M059J (cell line): ENCODE data around the gene KIRREL3. TPM values are rescaled to one million over a fixed set of nuclear protein-coding genes. Genes with fewer than 3 reads are reported as not detected.

Source experiments
- DNase-seq: peaks from one replicate; pipeline ENCODE4 v3.0.0-alpha.2; 2012; ENCODE audit warnings: low read depth
- total RNA-seq: library from RNA; depleted of rRNA; stranded (reverse); fragments of >200 nt; shearing (Covaris generic); gene quantifications from 2 replicates; pipeline ENCODE4 v1.2.3, GENCODE V29; 2014

The KIRREL3 gene
- total RNA-seq, 1 experiment from 2014 or later: 9.8 TPM

GRCh38 chr11:126997641-126998040, 2.9 kb downstream of the KIRREL3 start:
- DNase-seq: no peak

- DNase-seq: peak; percentile 74
Observed at GRCh38 chr11:126997196-126997595, 3.4 kb downstream of the KIRREL3 start.

DNA sequence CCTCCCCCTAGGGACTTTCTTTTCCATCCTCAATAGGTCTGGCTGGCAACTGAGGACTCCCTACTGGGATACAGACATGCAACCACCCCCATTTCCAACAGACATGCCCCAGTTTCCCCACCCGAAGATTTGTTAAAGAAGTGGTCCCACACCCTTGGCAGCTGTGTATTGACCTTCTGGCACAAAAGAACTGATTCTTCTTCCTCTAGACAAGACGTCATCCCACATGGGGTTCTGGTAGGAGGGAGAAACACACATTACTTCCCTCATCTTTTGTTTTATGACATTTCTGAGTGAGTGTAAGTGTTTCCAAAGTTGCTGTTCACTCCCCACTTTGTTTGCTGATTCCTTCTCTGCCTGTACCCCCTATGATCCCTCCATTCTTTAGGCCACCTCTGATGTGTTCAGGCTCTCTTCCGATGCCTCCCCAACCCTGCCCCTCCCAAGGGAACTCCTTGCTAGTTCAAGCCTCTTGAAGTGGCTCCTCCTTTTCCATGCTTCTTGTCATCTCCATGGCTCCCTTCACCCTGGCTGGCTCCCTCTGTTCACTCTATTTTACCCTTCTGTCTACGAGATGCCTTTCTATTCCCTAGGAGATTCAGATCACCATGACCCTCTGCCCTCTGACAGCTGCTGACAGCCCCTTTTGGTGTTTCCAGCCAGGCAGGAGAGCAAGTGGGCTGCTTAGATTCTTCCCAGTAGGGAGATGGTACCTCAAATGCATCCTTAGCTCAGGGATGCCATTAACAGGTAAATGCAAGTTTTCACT, 4.3 kb downstream of the KIRREL3 start:
- no peak for DNase-seq

DNA sequence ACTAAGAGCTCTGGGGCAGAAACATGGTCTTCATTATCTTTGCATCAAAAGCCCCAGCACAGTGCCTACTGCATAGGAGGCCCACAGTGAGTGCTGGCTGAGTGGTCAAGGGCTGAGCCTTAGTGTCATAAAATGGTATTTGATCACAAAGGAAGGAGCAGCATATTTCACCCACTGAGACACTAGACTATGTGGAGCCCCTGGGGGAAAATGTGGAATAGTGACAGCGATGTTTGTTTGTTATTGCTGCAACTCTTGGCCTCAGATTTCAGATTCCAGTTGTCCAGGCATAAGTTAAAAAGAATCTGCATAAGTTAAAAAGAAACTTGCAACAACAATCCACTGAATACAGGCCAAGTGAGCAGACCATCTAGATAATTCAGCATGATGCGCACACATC, 7.0 kb downstream of the KIRREL3 start:
- peak; percentile 93 for DNase-seq

DNA sequence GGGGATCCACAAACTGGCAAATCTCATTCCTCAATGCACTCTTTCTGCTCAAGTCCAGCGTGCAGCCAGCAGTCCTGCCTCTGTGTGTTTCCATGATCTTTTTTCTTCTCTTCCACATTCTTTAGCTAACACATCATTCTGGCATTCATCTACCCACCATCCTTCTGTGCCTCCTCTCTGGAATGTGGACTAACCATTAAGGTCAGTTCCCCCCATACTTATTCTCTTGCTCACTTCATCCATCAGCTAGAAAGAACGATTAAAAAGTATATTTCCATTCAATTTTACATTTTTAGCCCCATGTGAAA, 7.8 kb downstream of the KIRREL3 start:
- DNase-seq: peak; percentile 93

DNA sequence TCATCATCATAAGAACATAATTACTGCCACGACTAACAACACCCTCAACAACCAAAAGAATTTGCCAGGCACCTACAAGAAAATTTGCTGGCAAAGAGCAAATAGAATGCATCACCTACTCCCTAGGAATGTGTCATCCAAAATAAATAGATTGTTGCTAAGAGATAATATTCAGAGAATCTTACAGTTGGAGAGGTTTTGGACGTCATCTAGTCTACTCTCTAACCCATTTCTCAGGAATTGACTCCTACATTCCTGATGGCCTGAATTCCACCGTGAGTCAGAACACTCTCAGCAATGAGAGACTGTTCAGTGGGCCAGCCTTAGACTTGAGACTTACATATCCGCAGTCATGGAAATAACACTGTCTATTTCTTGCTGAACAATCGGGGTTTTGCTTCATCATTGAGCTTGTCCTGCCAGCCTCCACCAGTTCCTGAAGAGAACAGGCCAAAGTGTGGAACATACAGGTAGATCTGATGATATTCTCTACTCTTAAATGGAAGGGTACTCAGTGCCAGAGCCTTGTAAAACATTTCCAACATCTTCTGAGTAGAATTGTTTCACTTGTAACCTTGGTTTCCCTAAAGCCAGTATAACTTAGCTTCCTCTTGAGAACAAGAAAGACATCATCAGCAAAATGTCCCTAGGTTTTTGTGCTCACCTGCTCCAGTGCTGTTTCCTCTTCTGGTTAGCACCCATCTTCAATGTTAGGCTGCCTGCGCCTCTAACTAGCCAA, 8.3 kb downstream of the KIRREL3 start:
- DNase-seq: peak; percentile 99

DNA sequence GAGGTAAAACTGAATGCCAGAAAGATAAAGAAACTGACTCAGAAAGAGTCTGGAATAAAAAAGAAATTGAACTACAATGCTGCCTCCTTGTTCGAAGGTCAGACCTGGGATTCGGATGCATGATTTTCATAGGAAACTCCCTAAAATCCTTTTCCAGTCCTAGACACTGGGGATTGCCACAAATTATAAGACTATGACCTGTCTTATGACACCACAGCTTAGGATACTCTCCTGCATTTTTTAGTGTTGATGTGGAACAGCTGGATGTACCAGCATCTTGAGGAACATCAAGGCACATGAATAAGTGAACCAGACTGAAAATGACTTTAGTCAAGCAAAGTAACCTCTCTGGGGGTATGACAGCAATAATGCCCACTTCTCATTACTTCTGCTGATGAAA, 9.0 kb downstream of the KIRREL3 start:
- peak; percentile 75 for DNase-seq

DNA sequence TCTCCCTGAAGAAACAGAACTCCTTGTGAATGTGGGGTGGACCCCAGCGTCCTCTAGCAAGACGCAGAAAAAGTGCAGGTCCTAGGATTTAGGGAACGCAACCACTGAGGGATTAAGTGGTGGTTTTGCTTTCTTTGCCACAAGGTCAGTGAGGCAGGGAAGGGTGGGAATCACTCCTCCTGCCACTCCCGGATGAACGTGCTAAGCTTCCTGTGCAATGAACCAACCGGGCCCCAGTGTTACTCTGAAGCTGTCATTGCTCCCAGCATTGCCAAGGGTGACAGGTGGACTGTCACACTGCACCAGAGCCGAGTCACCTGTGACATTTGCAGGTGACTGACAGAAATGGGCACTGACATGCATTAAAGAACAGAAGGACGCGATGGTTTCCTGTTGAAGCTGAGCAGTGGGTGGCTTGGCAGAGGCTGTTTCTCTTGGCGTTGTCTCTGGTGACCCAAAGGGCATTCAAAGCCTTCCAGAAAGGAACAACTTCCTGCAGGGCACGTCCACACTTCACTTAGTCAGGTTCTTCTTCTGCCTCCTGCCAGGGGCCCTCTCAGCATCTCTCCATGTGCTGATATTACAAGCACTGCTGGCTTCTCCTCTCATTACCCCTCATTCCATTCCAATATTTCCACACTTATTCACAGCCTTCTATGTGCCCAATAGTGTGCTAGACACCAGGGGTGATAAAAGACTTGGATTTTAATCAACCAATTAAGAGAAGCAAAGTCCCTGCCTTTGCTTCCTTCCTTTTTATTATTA, 9.7 kb downstream of the KIRREL3 start:
- peak; percentile 71 for DNase-seq

DNA sequence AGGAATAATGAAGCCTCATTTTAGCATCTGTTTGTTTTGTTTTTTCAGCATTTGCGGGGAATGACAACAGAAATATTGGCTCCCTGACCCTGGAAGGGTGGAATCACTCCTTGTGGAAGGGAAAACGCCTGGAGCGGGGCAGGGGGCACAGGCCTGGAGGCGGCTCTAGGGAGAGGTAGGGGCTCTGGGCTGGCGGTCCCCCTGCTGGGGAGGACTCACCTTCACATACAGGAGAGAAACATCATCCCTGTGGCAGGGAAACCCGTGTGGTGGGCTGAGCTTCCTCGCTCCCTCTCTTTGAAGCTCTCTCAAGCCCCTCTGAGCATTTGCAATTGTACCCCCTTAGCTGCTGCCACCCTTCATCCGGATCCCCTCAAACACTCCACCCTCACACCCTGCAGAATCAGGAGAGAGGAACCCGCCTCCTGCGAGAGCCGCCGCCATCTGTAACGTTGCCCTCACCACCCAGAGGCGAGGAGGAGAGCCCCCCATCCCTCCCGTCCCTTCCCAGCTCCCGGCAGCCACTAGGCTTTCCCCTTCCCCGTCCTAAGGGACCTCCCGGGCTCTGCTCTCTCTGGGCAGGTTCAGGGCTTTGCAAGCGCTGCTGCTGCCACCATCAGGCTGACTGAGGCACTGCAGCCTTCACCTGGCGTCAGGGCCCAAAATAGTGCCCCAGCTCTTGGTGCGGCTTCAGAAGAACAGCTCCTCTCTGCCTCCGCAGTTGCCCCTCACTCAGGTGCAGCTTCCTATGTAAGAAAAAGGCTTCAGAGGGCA, 10.4 kb downstream of the KIRREL3 start:
- peak; percentile 79 for DNase-seq

GRCh38 chr11:126988655-126989054, 11.9 kb downstream of the KIRREL3 start:
- no peak for DNase-seq

DNA sequence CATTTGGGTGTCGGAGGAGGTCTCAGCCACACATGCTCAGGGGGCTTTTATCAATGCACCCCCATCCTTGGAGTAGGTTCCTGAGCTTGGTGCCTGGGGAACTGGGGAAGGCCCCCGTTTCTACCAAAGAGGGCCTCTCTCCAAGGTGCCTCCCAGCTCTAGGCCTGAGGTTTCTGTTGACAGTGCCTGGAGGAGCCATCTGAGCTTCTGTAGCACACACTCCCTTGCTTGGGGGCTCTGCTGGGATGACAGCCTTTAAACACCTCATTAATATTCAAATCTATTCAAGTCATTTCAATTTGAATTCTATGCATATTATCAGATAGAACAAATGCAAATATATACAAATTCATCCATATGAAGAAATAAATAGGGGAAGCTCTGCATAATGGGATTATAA, 18.9 kb downstream of the KIRREL3 start:
- no peak for DNase-seq

- no peak for DNase-seq
Observed at GRCh38 chr11:126978911-126979310, 21.7 kb downstream of the KIRREL3 start.

DNA sequence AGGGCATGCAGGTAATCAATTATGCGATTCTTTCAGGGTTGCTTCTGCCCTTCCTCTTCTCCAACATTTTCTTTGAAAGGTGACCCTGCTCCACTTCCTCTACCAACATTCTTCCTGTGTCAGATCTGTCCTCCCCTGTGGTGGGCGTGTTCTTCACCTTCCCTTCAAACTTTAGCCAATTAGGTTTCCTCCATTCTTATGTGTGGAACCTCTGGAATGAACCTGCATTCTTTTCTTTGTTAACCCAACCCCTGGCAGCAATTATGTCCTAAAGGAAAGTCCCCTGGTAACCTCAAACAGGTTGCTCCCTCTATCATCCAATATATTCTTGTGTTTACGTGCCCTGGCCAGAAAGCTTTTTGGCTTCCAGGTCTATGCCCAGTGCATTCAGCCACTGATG, 22.4 kb downstream of the KIRREL3 start:
- no peak for DNase-seq

- DNase-seq: no peak
Observed at GRCh38 chr11:126973051-126973450, 27.5 kb downstream of the KIRREL3 start.

DNA sequence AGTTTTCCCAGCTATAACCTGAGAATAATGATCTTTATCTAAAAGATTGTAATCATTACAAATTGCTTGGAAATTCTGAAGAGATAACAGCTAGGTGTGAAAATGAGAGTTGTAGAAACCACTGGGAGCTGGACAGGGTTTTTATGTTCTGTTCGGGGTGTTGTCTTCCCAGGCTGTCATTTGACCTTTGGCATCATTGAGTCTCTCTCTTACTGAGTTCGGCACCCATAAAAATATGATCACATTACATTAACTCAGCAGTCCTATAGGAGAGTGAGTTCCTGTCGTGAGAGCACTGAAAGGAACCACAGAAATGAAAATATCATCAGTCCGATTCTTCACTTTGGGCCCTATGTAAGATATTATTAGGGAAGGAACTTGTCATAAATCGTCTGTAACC, 29.3 kb downstream of the KIRREL3 start:
- no peak for DNase-seq

- DNase-seq: peak; percentile 54
Observed at GRCh38 chr11:126969865-126970479, 30.6 kb downstream of the KIRREL3 start.

GRCh38 chr11:126968915-126969314, 31.7 kb downstream of the KIRREL3 start:
- no peak for DNase-seq

GRCh38 chr11:126965331-126965730, 35.2 kb downstream of the KIRREL3 start:
- DNase-seq: no peak

GRCh38 chr11:126963603-126964363, 36.8 kb downstream of the KIRREL3 start:
- DNase-seq: peak; percentile 82

DNA sequence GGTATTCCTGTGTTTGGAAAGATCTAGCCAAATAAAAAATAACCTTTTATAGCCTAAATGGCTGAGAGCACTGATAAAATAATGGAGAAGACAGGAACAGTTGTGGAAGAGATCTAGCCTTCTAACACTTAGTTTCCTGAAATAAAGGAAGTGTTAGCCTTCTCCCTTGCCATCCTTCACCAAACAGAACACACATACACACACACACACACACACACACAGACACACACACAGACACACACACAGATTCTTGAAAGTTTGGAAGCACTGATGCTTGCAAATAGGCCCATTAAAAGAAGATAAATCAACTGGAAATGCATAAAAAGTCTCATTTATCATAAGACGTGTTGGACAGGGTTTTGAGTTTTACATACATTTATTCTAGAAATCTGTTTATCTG, 37.5 kb downstream of the KIRREL3 start:
- no peak for DNase-seq

DNA sequence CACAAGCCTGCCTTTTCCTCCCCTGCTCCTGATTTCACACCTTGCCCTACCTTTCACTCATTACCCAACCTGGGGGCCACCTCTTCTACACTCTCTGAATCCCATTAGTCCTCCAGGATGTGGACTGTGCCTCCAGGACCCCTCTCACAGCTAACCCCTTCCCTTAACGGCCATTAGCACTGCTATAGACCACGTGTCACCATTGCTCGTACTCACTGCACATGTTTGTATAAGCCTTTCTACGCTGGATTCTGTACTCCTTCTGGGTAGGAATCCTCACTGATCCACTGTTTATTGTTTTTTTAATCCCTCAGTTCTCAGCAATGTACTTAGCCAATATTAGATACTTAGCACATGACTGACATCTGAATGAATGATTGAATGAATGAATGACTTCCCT, 40.9 kb downstream of the KIRREL3 start:
- DNase-seq: no peak
